HEK293 (cell line): ENCODE data around the gene GGTLC2.

Experiments used
- CTCF ChIA-PET: fragments of 350-600 bp; formaldehyde crosslinking; extraction: SDS; loops from one replicate; lab custom pipeline; 2021; ENCODE audit warnings: antibody characterized with exemption; lab: Yijun Ruan, JAX
- POLR2A ChIA-PET: fragments of 300-600 bp; formaldehyde crosslinking; extraction: SDS; loops from one replicate; lab custom pipeline; 2020; ENCODE audit warnings: antibody characterized with exemption, inconsistent platforms; lab: Yijun Ruan, JAX
- H3K27ac ChIP-seq: fragments of 200-500 bp; sonication (Bioruptor generic); 2 replicates; pipeline ENCODE4 v1.5.1; 2014; ENCODE audit warnings: low read depth, low read length, control low read depth, inconsistent platforms; ENCODE audit errors: extremely low read depth
- H3K36me3 ChIP-seq, 2 experiments: fragments of 200-500 bp in 1 of 2; sonication (Bioruptor generic) in 1 of 2; 1 replicate in 1 of 2; 2 replicates in 1 of 2; pipeline ENCODE4 v1.5.1; 2014 to 2017; ENCODE audit warnings: inconsistent platforms in 2 of 2, low read length in 2 of 2; ENCODE audit not compliant: control insufficient read depth in 2 of 2, insufficient read depth in 1 of 2
- H3K4me1 ChIP-seq: fragments of 200-500 bp; sonication (Bioruptor generic); 2 replicates; pipeline ENCODE4 v1.5.1; 2014; ENCODE audit warnings: mild to moderate bottlenecking, low read length, inconsistent platforms; ENCODE audit not compliant: control insufficient read depth, insufficient read depth
- H3K4me3 ChIP-seq: 2 replicates; pipeline ENCODE4 v1.5.1; 2011; ENCODE audit warnings: low read depth, mild to moderate bottlenecking, control low read depth, low read length, moderate library complexity
- H3K9me3 ChIP-seq: fragments of 200-500 bp; sonication (Bioruptor generic); 2 replicates; pipeline ENCODE4 v1.5.1; 2014; ENCODE audit warnings: low read depth, low read length, inconsistent platforms; ENCODE audit not compliant: control insufficient read depth, insufficient read depth
- KLF16 ChIP-seq: fragments of 450-650 bp; formaldehyde crosslinking; IDR thresholded peaks from 2 replicates; pipeline ENCODE4 v1.5.1; 2017; ENCODE audit warnings: missing biosample characterization, missing genetic modification characterization
- REPIN1 ChIP-seq: fragments of 450-650 bp; formaldehyde crosslinking; IDR thresholded peaks from 2 replicates; pipeline ENCODE4 v1.5.1; 2017; ENCODE audit warnings: missing biosample characterization, missing genetic modification characterization, low read depth
- TRIM28 ChIP-seq: IDR thresholded peaks from 2 replicates; pipeline ENCODE4 v1.6.1; 2011; ENCODE audit warnings: low read length, control low read depth, borderline replicate concordance
- ZBTB20 ChIP-seq: fragments of 450-650 bp; formaldehyde crosslinking; IDR thresholded peaks from 2 replicates; pipeline ENCODE4 v1.5.1; 2016; ENCODE audit warnings: missing biosample characterization, missing genetic modification characterization
- ZFHX2 ChIP-seq: fragments of 450-650 bp; formaldehyde crosslinking; conservative IDR thresholded peaks from 2 replicates; pipeline ENCODE4 v1.5.1; 2016; ENCODE audit warnings: missing biosample characterization, missing genetic modification characterization
- ZFP3 ChIP-seq: fragments of 450-650 bp; formaldehyde crosslinking; IDR thresholded peaks from 2 replicates; pipeline ENCODE4 v1.5.1; 2016; ENCODE audit warnings: low read depth, missing biosample characterization, missing genetic modification characterization
- ZNF132 ChIP-seq: fragments of 450-650 bp; formaldehyde crosslinking; IDR thresholded peaks from 2 replicates; pipeline ENCODE4 v1.5.1; 2017; ENCODE audit warnings: missing biosample characterization, missing genetic modification characterization, borderline replicate concordance
- ZNF184 ChIP-seq: fragments of 450-650 bp; IDR thresholded peaks from 2 replicates; pipeline ENCODE4 v1.5.1; 2018; ENCODE audit warnings: missing biosample characterization, mild to moderate bottlenecking, missing genetic modification characterization
- ZNF2 ChIP-seq: fragments of 450-650 bp; formaldehyde crosslinking; IDR thresholded peaks from 2 replicates; pipeline ENCODE4 v1.5.1; 2016; ENCODE audit warnings: missing biosample characterization, missing genetic modification characterization
- ZNF211 ChIP-seq: fragments of 450-650 bp; formaldehyde crosslinking; IDR thresholded peaks from 2 replicates; pipeline ENCODE4 v1.5.1; 2016; ENCODE audit warnings: low read depth, missing biosample characterization, missing genetic modification characterization
- ZNF221 ChIP-seq: fragments of 450-650 bp; formaldehyde crosslinking; IDR thresholded peaks from 2 replicates; pipeline ENCODE4 v1.5.1; 2017; ENCODE audit warnings: missing biosample characterization, missing genetic modification characterization, borderline replicate concordance
- ZNF248 ChIP-seq: fragments of 450-650 bp; formaldehyde crosslinking; IDR thresholded peaks from 2 replicates; pipeline ENCODE4 v1.5.1; 2017; ENCODE audit warnings: missing biosample characterization, missing genetic modification characterization
- ZNF350 ChIP-seq: fragments of 450-650 bp; formaldehyde crosslinking; IDR thresholded peaks from 2 replicates; pipeline ENCODE4 v1.5.0; 2017; ENCODE audit warnings: missing biosample characterization, mild to moderate bottlenecking, missing genetic modification characterization
- ZNF473 ChIP-seq: fragments of 450-650 bp; formaldehyde crosslinking; IDR thresholded peaks from 2 replicates; pipeline ENCODE4 v1.5.1; 2017; ENCODE audit warnings: missing biosample characterization, missing genetic modification characterization
- ZNF514 ChIP-seq: fragments of 450-650 bp; formaldehyde crosslinking; IDR thresholded peaks from 2 replicates; pipeline ENCODE4 v1.5.1; 2016; ENCODE audit warnings: missing biosample characterization, missing genetic modification characterization
- ZNF626 ChIP-seq: fragments of 450-650 bp; sonication (Bioruptor Pico); formaldehyde crosslinking; IDR thresholded peaks from 2 replicates; pipeline ENCODE4 v1.5.1; 2018; ENCODE audit warnings: missing biosample characterization, missing genetic modification characterization, inconsistent platforms
- ZNF660 ChIP-seq: fragments of 450-650 bp; IDR thresholded peaks from 2 replicates; pipeline ENCODE4 v1.5.1; 2018; ENCODE audit warnings: missing biosample characterization, mild to moderate bottlenecking, missing genetic modification characterization
- ZNF677 ChIP-seq: fragments of 450-650 bp; IDR thresholded peaks from 2 replicates; pipeline ENCODE4 v1.5.0; 2018; ENCODE audit warnings: missing biosample characterization, mild to moderate bottlenecking, missing genetic modification characterization, moderate library complexity
- ZNF785 ChIP-seq: fragments of 450-650 bp; formaldehyde crosslinking; IDR thresholded peaks from 2 replicates; pipeline ENCODE4 v1.5.1; 2016; ENCODE audit warnings: missing biosample characterization, missing genetic modification characterization
- ZXDB ChIP-seq: fragments of 450-650 bp; formaldehyde crosslinking; IDR thresholded peaks from 2 replicates; pipeline ENCODE4 v1.5.1; 2016; ENCODE audit warnings: missing biosample characterization, missing genetic modification characterization
- TF ChIP-seq, protein P1 (sequence below): fragments of 450-650 bp; IDR thresholded peaks from 2 replicates; pipeline ENCODE4 v1.5.1; 2018; ENCODE audit warnings: missing biosample characterization, missing genetic modification characterization
- TF ChIP-seq, protein P2 (sequence below): fragments of 450-650 bp; formaldehyde crosslinking; IDR thresholded peaks from 2 replicates; pipeline ENCODE4 v1.5.1; 2016; ENCODE audit warnings: missing biosample characterization, missing genetic modification characterization, borderline replicate concordance
- TF ChIP-seq, protein P3 (sequence below): fragments of 450-650 bp; formaldehyde crosslinking; IDR thresholded peaks from 2 replicates; pipeline ENCODE4; 2016; ENCODE audit warnings: missing biosample characterization, missing genetic modification characterization
- TF ChIP-seq, protein P4 (sequence below): fragments of 450-650 bp; formaldehyde crosslinking; IDR thresholded peaks from 2 replicates; pipeline ENCODE4 v1.5.1; 2016; ENCODE audit warnings: missing biosample characterization, missing genetic modification characterization
- TF ChIP-seq, protein P5 (sequence below): fragments of 450-650 bp; formaldehyde crosslinking; IDR thresholded peaks from 2 replicates; pipeline ENCODE4 v1.5.1; 2016; ENCODE audit warnings: missing biosample characterization, missing genetic modification characterization

Gene GGTLC2

DNA sequence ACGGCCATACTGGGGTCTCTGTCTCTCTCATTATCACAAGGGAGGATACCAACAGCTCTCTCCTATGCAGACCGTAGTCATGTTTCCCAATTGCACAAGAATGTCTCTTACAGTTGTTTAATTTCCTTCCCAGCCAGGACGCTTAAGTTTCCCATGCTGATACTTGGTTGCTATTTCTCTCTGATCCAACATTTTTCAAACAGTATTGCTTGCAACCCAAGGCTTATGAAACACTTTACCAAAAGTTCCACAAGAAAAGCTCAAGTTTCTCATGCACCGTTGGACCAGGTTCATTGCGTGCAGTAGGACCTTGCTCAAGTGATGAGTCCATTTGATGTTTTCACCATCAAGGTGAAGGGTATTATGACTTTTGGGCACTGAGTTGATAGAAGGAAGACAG lies 46.6 kb downstream of the GGTLC2 start (continued):
- TF ChIP-seq TRIM28: no peak
- TF ChIP-seq, protein P1, sequence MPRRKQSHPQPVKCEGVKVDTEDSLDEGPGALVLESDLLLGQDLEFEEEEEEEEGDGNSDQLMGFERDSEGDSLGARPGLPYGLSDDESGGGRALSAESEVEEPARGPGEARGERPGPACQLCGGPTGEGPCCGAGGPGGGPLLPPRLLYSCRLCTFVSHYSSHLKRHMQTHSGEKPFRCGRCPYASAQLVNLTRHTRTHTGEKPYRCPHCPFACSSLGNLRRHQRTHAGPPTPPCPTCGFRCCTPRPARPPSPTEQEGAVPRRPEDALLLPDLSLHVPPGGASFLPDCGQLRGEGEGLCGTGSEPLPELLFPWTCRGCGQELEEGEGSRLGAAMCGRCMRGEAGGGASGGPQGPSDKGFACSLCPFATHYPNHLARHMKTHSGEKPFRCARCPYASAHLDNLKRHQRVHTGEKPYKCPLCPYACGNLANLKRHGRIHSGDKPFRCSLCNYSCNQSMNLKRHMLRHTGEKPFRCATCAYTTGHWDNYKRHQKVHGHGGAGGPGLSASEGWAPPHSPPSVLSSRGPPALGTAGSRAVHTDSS: no peak

DNA sequence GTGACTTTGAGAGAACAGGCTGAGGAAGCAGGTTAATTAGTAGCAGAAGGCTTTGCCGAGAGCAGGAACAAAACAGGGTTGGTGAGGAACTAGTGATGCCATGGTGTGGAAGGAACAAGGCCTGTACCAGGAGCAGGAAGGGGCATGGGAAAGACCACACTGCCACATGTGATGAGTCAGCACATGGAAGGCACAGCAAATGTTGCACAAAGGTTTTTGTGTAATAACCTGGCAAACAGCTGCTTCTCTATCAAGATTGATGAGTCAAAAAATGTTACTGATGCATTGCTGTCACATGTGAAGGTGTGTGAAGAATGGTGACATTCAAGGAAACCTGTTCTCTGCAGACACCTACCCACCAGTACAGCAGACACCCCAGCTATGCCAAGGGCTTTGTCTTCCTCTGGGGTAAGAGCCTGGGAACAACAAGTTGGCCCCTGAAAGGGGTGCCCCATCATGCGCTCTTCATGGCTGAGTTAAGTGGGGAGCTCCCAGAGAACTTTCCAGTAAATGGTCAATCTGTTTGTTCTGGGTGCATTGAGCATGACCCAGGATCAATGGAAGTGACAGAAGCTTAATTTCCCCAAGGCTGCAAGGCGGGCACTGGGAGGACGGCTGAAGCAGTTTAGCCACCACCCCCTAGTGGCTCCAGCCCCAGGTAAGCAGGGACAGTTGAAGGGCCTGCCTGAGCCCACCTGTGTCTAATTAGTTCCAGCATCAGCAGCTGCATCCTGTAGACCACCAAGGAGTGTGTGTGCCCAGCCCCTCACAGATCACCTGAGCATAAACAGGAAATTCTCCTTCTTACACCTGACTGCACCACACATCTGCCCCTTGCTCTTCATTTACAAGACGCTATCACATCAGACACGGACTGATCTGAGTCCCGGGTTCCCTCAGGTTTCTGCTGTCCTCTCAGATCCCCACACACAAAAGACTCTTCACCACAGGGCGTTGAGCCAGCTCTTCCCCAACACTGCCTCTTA lies 47.6 kb downstream of the GGTLC2 start:
- Histone ChIP-seq H3K4me3 (no peak overlapping the region), H3K27ac (no peak overlapping the region), H3K36me3 (no peaks in the 10 kb centered on the region), H3K4me1 (no peaks in the 10 kb centered on the region), H3K9me3 (no peaks in the 10 kb centered on the region)
- POLR2A ChIA-PET: interaction anchor here (1.7 kb wide), 1 partner anchor 25 kb away, joined by 4 read pairs; no protein-coding TSS in a partner anchor
- CTCF ChIA-PET: interaction anchor here (0.6 to 7.4 kb wide), 31 partner anchors 8 to 567 kb away, joined by 3 to 94 read pairs (median 4); no protein-coding TSS in a partner anchor
- no peak for TF ChIP-seq ZNF785 (tag by site-specific recombination)
- TF ChIP-seq, protein P2, sequence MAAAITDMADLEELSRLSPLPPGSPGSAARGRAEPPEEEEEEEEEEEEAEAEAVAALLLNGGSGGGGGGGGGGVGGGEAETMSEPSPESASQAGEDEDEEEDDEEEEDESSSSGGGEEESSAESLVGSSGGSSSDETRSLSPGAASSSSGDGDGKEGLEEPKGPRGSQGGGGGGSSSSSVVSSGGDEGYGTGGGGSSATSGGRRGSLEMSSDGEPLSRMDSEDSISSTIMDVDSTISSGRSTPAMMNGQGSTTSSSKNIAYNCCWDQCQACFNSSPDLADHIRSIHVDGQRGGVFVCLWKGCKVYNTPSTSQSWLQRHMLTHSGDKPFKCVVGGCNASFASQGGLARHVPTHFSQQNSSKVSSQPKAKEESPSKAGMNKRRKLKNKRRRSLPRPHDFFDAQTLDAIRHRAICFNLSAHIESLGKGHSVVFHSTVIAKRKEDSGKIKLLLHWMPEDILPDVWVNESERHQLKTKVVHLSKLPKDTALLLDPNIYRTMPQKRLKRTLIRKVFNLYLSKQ (tag by site-specific recombination): no peak
- TF ChIP-seq ZNF221 (tag by site-specific recombination): no peak
- TF ChIP-seq ZNF660: no peak
- TF ChIP-seq ZNF350 (tag by site-specific recombination): no peak

DNA sequence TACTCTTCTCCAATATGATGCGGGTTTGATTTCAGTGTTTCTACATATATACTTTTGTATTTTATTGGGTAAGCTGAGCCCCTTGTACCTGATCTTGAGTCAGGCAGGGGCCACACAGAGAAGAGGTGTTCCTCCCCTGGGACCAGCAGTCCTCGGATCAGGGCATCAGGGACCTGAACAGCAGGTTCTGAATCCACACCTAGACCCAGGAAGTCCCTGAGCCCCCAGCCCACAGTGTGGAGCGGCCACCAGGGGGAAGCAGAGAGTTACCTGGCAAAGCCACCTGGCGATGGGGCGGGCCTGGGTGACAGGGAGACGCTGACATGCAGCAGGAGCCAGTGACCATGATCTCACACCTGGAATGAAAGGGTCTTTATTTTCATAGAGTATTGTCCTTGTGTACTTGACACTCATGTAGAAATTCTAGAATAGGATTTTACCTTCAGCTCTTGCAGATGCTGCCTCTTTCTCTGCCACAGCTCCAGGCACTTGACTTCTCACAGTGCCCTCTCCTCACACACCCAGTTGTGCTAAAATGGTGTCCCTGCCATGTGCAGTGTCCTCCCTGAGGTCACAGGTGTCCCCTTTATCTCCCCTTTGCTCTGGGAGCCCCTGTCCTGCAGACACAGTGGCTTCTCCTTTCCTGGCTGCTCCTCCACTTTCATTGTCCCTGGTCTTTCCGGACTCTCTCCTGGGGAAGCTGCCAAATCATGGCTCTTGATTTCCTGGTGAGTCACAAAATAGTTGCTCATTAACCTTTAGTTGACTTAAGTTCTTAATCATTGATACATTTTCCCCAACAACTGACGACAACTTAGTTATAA lies 48.5 kb downstream of the GGTLC2 start:
- ChIA-PET POLR2A (interaction anchor here (1.7 kb wide), 1 partner anchor 26 kb away, joined by 4 read pairs; no protein-coding TSS in a partner anchor), CTCF (interaction anchor here (0.6 to 7.4 kb wide), 37 partner anchors 9 to 566 kb away, joined by 3 to 94 read pairs (median 4); no protein-coding TSS in a partner anchor)
- no peaks in the 10 kb centered on the region for H3K36me3 ChIP-seq
- no peaks in the 10 kb centered on the region for H3K9me3 ChIP-seq
- no peak for TF ChIP-seq ZNF132 (tag by site-specific recombination)
- no peak for TF ChIP-seq ZFHX2 (tag by site-specific recombination)
- TF ChIP-seq ZNF514: no peak
- TF ChIP-seq ZNF626 (tag by site-specific recombination): no peak
- no peak for TF ChIP-seq ZNF473 (tag by site-specific recombination)
- TF ChIP-seq ZFP3: no peak
- no peak for TF ChIP-seq ZNF184 (tag by site-specific recombination)
- no peak for TF ChIP-seq ZXDB (tag by site-specific recombination)
- TF ChIP-seq, protein P3, sequence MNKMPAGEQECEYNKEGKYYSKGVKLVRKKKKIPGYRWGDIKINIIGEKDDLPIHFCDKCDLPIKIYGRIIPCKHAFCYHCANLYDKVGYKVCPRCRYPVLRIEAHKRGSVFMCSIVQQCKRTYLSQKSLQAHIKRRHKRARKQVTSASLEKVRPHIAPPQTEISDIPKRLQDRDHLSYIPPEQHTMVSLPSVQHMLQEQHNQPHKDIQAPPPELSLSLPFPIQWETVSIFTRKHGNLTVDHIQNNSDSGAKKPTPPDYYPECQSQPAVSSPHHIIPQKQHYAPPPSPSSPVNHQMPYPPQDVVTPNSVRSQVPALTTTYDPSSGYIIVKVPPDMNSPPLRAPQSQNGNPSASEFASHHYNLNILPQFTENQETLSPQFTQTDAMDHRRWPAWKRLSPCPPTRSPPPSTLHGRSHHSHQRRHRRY: no peak
- TF ChIP-seq ZNF677: no peak
- TF ChIP-seq ZBTB20: no peak
- no peak for TF ChIP-seq KLF16 (tag by site-specific recombination)
- no peak for TF ChIP-seq ZNF248 (tag by site-specific recombination)
- TF ChIP-seq, protein P4, sequence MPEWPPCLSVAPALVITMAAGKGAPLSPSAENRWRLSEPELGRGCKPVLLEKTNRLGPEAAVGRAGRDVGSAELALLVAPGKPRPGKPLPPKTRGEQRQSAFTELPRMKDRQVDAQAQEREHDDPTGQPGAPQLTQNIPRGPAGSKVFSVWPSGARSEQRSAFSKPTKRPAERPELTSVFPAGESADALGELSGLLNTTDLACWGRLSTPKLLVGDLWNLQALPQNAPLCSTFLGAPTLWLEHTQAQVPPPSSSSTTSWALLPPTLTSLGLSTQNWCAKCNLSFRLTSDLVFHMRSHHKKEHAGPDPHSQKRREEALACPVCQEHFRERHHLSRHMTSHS (tag by site-specific recombination): no peak
- no peak for TF ChIP-seq ZNF2 (tag by site-specific recombination)
- TF ChIP-seq, protein P5, sequence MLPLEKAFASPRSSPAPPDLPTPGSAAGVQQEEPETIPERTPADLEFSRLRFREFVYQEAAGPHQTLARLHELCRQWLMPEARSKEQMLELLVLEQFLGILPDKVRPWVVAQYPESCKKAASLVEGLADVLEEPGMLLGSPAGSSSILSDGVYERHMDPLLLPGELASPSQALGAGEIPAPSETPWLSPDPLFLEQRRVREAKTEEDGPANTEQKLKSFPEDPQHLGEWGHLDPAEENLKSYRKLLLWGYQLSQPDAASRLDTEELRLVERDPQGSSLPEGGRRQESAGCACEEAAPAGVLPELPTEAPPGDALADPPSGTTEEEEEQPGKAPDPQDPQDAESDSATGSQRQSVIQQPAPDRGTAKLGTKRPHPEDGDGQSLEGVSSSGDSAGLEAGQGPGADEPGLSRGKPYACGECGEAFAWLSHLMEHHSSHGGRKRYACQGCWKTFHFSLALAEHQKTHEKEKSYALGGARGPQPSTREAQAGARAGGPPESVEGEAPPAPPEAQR: no peak
- no peak for TF ChIP-seq REPIN1 (tag by site-specific recombination)
- no peak for TF ChIP-seq ZNF211
- H3K27ac ChIP-seq: no peak overlapping the region
- H3K4me1 ChIP-seq: no peaks in the 10 kb centered on the region
- H3K4me3 ChIP-seq: no peak overlapping the region
